Measurements from ENCODE around the gene FAM83C.
A peak's percentile ranks its signal among the peaks of the same experiment; 100 is the strongest.

FAM83C gene

GRCh38 chr20:35298264-35298663 is 6.0 kb upstream of the FAM83C start:
- no peak for DNase-seq

GRCh38 chr20:35297740-35298139 is 5.5 kb upstream of the FAM83C start:
- DNase-seq, result no peak

DNA sequence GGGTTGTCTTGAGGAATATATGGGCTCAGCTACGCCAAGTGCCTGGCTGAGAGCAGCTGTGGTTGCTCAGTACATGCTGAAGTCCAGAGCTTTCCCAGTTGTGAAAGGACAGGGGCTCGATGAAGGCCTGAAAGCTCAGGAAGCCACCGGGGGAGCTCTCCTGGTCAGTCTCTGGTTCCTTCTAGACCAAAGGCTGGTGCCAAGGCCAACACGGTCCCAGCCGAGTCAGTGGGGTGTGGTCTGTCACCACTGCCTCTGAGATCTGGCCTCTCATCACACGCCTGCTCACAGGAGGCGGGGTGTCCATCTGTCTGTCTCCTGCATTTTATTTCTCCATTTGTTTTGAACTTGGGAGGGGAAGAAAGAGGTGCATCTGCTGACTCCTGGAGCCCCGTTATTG is 4.9 kb upstream of the FAM83C start:
- no peak for DNase-seq

DNA sequence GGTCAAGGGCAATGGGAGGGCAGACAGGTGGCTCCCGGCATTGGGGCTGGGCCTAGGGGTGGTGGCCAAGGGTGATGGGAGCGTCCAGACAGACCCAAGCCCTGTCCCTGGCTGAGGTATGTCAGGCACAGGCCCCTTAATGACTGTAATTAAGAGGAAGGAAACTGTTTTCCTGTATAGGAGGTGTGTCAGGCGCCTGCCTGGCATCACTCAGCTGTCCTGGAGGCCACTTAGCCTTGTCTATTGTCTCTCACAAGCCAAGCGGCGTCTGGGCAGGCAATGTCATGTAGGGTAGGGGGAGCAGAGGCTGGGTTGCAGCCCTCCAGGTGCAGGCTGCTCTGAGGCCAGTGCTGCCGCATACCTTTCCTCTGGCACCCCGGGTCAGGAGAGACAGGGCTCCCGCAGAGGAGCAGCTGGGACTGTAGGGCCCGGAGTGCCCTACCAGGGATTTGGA is 3.9 kb upstream of the FAM83C start:
- DNase-seq, result no peak

GRCh38 chr20:35295674-35296073 is 3.4 kb upstream of the FAM83C start:
- no peak for DNase-seq

DNA sequence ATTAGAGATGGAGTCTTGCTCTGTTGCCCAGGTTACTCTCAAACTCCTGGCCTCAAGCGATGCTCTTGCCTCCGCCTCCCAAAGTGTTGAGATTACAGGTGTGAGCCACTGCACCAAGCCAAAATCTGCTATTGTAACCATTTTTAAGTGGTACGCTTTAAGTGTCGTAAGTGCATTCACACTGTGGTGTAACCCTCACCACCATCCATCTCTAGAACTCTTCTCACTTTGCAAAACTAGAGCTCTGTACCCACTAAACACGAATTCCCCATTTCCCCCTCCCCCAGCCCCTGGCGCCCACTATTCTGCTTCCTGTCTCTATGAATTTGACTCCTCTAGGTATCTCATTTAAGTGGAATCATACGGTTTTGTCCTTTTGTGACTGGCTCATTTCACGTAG is 2.8 kb upstream of the FAM83C start:
- no peak for DNase-seq

GRCh38 chr20:35294293-35294685 is 2.1 kb upstream of the FAM83C start:
- DNase-seq, result no peak

DNA sequence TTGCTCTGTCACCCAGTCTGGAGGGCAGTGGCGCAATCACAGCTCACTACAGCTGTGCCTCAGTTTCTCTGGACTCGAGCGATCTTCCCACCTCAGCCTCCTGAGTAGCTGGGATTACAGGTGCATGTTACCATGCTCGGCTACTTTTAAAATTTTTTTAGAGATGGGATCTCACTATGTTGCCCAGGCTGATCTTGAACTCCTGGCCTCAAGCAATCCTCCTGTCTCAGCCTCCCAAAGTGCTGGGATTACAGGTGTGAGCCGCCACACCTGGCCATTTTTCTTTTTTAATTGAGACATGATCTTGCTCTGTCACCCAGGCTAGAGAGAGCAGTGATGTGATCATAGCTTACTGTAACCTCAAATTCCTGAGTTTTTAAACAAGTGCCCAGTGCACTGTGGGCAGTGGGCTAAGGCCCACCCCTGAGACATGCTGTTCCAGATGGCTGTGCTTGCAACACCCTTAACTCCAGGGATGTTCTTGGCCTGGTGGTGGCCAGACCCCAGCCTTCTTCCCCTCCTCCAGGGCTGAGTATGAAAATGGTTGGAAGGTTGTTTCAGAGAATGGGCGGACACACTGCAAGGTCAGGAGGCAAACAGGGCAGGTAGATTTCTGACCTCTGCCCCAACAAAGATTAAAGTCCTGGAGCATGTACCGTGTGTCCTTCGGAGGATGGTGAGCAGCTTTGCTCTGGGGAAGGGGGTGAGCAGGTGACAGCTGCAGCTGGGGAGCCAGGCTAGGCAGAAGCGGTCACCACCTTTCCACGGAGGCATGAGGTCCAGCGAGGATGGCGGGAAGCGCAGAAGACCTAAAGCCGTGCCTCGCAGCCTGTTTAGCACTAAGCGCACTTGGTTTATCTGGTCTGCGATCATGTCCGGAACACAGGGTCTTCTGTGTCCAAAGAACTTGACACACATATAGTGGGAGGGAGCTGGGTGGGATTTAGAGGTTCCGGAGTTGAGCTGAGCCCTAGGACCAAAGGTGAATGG is 1.4 kb upstream of the FAM83C start:
- DNase-seq, result no peak

DNA sequence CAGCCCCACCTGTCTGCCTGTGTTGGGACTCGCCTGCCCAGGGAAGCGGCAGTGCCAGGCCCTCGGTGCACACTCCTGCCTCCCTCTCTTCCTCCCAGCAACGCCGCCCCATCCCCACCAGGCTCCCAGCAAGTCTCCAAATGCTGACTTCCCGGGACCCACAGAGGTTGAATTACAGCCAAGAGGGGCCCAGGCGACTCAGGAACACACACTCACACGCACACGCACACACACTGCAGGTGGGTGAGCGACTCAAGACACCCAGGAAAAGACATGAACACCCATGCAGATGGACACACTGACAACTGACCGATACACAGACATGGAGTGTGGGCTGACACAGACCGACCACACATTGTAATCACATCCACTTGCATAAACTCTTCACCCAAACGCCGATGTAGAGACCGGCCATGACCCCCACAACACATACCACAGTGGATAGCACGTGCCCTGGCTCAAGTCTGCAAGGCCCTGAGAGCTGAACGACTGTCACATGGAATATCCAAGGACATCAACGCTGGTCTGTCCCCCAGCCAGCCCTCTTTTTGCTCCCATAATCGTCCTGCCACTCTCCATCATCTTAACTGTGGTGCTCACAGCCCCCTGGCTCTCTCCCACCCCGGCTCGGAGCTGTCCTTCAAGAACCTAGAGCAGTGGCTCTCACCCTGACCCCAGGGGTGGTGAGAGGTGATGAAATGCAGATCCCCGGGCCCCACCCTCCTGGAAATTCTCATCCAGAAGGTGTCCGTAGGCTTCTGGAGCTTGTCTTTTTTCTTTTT is 470 bp upstream of the FAM83C start:
- no peak for DNase-seq

- no peak for DNase-seq
These were observed 1.3 kb downstream of the FAM83C start for GRCh38 chr20:35290887-35291417.

GRCh38 chr20:35290186-35290886 is 1.9 kb downstream of the FAM83C start:
- no peak for DNase-seq

DNA sequence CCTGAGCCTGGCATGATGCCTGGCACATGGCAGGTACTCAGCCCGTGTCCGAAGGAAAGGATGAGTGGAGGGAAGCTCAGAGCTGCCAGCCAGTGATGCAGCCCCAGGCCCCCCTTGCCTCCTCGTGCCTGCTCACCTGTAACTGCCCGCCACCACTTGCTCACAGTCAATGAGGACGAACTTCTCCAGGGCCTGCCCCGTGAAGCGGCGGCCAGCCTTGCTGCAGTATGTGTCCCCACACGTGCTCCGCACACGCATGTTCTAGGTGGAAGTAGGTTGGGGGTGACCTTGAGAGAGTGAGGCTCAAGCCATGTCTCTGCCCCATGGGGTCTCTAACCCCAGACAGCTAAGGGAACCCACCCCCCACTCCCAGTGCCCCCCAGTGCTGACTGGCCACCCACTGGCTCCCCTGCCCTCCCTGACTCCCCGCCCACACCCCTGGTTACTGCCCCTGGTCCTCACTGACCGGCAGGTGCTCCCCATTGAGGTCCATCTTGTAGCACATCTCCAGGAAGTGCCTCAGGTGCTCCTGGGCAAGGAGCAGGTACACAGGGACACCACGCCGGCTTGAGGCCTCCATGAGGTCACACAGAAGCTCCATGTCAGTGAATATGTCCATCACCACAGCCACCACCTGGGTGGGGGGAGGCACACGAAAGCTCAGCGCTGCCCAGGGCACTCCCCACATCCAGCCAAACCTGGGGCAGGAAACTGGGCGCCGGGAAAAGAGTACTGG is 3.7 kb downstream of the FAM83C start:
- no peak for DNase-seq

GRCh38 chr20:35287509-35288324 is 4.5 kb downstream of the FAM83C start:
- DNase-seq, result no peak

DNA sequence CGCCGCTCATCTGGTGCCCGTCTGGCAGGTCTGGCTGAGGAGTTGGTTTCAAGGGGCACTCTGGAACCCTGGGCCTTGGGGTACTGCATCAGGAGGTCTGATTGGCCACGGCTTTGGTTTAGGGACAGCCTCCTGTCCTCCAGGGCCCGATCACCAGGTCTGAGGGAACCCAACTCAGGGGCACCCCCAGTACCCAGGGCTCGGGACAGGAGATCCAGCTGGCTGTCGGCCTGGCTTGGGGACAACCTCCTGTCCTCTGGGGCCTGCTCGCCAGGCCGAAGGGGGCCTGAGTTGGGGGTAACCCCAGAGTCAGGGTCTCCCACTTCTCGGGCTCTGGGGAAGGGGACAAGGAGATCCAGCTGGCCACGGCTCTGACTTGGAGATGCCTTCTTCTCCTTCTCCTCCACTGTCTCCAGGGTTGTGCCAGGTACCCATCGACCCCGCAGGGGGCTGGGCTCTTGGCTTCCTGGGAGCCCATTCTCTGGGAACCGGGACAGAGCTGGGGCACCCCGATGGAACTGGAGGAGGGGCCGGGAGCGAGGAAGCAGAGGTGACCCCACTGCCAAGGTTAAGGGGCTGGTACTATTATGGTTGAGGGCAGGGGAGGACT is 5.2 kb downstream of the FAM83C start:
- DNase-seq, result no peak

GRCh38 chr20:35286077-35286898 is 5.9 kb downstream of the FAM83C start:
- DNase-seq, result no peak

DNA sequence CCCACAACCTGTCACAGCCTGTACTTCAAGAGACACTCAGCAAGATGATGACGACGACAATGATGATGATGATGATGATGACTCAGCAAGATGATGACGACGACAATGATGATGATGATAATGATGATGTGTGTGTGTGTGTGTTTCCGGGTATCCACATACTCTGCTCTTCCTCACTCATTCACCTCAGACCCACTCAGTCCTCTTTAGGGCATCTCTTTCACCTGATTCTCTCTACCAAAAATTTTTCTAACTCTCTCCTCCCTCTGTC is 6.5 kb downstream of the FAM83C start:
- DNase-seq, result no peak

GRCh38 chr20:35284992-35285805 is 7.0 kb downstream of the FAM83C start:
- DNase-seq, result no peak

DNA sequence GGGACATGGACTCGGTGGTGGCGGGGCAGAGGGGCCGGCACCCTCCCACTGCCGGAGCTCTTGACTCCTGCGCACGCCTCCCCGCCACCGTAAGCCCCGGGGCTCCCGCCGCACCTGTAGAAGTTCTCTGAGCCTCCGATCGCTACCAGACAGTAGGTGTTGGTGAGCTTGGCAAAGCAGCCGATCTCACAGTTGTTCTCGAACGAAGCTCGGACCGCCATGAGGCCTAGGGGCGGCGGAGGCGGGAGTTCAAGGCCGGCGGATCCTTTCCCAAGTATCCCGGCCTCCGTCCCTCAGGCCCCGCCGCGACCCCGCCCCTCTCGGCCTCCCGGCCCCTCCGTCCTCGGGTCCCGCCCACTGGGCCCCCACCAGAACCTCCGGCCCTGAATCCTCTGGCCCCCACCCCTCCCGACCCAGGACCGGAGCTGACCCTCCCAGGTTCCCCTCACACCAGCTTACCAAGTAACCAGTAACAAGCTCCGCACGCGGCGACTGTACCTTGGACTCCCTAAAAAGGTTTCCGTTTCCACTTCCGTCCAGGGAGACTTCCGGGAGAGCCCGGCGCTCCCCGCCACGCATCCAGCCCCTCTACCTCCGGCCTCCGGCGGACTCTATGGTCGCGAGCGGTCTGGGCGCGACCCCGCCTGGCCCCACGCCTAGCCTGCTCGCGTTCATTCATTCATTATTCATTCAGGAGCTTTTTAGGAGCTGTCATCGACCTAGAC is 7.8 kb downstream of the FAM83C start, which contains the start of gene EIF6:
Gene EIF6, minus strand, starts transcription at position 506 of the 725 bp plus-strand sequence. Its CDS starts 285 bp downstream, at position 221.
- DNase-seq, result peak; percentile 91

Measured in activated CD4-positive, alpha-beta T cell treated with anti-CD3 and anti-CD28 coated beads, Interleukin-2, Interleukin-6, amounts not matched to agents 100 ng/mL and 50 ng/mL, durations not matched to agents 16 hours and 8 hours (primary cell).